RPMI7951 (cell line): ENCODE data around the gene SHCBP1. TPM values are rescaled to one million over a fixed set of nuclear protein-coding genes. Genes with fewer than 3 reads are reported as not detected.

ENCODE experiments used
- total RNA-seq: library from RNA; depleted of rRNA; stranded (reverse); fragments of >200 nt; shearing (Covaris generic); gene quantifications from 2 replicates; pipeline ENCODE4 v1.2.3, GENCODE V29; 2014; rRNA removed

SHCBP1 gene
- total RNA-seq, 1 experiment from 2014 or later, result 56.6 TPM

Other genes starting within 250 kb of the SHCBP1 start
- gene VPS35, start 67.8 kb upstream of the SHCBP1 start, total RNA-seq, result 123 and 159 TPM in 2 replicates
- 33.3 and 53.0 TPM in 2 replicates for gene ORC6, start 68.3 kb upstream of the SHCBP1 start, total RNA-seq
- under 0.01 TPM in 1 of 2 replicates, not detected in the other for gene MYLK3, start 127.0 kb upstream of the SHCBP1 start, total RNA-seq
- 10.8 and 11.8 TPM in 2 replicates for gene C16orf87, start 209.8 kb upstream of the SHCBP1 start, total RNA-seq